Ecto neural progenitor cell (in vitro differentiated cells): ENCODE measurements around the gene PTP4A1.
"Not testable (repeated sequence)": the region's sequence is repeated elsewhere in the genome, so short reads cannot be mapped to it uniquely, and the experiment has no call there.

ENCODE experiments used
- DNase-seq: peaks from one replicate; pipeline ENCODE4 v3.0.0-alpha.2; 2018; ENCODE audit warnings: low spot score

Gene PTP4A1

GRCh38 chr6:63582579-63583231 lies 10.4 kb downstream of the PTP4A1 start:
- no peak for DNase-seq

- DNase-seq: no peak
These were observed 11.8 kb downstream of the PTP4A1 start for GRCh38 chr6:63584125-63584514.

GRCh38 chr6:63584566-63584965 lies 12.3 kb downstream of the PTP4A1 start:
- DNase-seq: no peak

GRCh38 chr6:63585652-63586051 lies 13.4 kb downstream of the PTP4A1 start:
- DNase-seq: not testable (repeated sequence)

GRCh38 chr6:63589952-63590411 lies 17.7 kb downstream of the PTP4A1 start:
- DNase-seq: no peak

- DNase-seq: no peak
These were observed 20.6 kb downstream of the PTP4A1 start for GRCh38 chr6:63592886-63593285.

- no peak for DNase-seq
These were observed 25.1 kb downstream of the PTP4A1 start for GRCh38 chr6:63597141-63598048.

- DNase-seq: peak; percentile 81
These were observed 26.1 kb downstream of the PTP4A1 start for GRCh38 chr6:63598049-63599036.

- no peak for DNase-seq
These were observed 27.0 kb downstream of the PTP4A1 start for GRCh38 chr6:63599243-63599642.

- no peak for DNase-seq
These were observed 27.9 kb downstream of the PTP4A1 start for GRCh38 chr6:63600136-63600535.

- DNase-seq: no peak
These were observed 37.0 kb downstream of the PTP4A1 start for GRCh38 chr6:63609231-63609630.

- DNase-seq: no peak
These were observed 38.7 kb downstream of the PTP4A1 start for GRCh38 chr6:63610944-63611343.

GRCh38 chr6:63611560-63611959 lies 39.3 kb downstream of the PTP4A1 start:
- no peak for DNase-seq

- DNase-seq: no peak
These were observed 43.3 kb downstream of the PTP4A1 start for GRCh38 chr6:63615590-63615989.
